GM23248 (cell line): ENCODE data around the gene PPID.

Experiments used
- EZH2 ChIP-seq: fragments of 200-600 bp; sonication (generic); IDR thresholded peaks from 2 replicates; pipeline ENCODE4 v1.6.1; 2018; ENCODE audit warnings: antibody characterized with exemption, mild to moderate bottlenecking; ENCODE audit not compliant: insufficient read depth, poor library complexity, severe bottlenecking
- EZH2phosphoT487 ChIP-seq: fragments of 200-600 bp; sonication (generic); IDR thresholded peaks from 2 replicates; pipeline ENCODE4 v1.6.1; 2018; ENCODE audit warnings: antibody characterized with exemption, moderate library complexity, mild to moderate bottlenecking, low read depth; ENCODE audit not compliant: insufficient read depth

DNA sequence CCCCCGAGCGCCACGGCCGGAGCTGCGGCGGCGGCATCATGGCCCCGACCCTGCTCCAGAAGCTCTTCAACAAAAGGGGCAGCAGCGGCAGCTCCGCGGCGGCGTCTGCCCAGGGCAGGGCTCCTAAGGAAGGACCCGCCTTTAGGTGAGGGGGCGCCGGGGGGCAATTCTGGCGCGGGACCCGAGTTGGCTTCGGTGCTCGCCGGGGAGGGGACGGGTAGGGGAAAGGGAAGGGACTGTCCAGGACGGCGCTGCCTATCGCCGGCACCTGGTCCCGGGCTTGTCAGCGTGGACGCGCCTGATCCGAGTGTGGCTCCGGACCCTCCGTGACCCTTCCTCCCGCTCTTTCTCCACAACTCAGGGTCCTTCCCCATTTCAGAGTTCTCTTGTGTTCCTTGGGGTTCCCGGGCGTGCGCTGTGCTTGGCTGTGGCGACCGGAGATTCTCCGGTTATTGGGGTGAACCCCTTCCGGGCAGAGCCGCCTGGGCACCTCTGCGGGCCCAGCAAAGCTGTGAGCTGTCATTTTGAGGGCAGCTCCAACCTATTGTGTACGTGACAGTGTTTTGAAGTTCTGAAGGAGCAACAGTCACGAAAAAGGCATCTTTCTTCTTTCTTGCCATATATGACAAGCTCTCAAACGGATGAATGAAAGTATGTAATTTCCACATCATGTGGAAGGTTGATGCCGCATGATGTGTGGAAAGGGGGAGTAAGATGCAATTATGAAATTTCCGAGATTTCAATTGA is 46.2 kb upstream of the PPID start:
- no peak for TF ChIP-seq EZH2
- TF ChIP-seq EZH2phosphoT487, result no peak
